ENCODE results near the gene NCAPD2. TPM values are rescaled to one million over a fixed set of nuclear protein-coding genes. Genes with fewer than 3 reads are reported as not detected.

Gene NCAPD2
- total and polyA plus RNA-seq, 2 of the 4 experiments (the other 2 are of a cell fraction) = 35.6 to 57.9 TPM

DNA sequence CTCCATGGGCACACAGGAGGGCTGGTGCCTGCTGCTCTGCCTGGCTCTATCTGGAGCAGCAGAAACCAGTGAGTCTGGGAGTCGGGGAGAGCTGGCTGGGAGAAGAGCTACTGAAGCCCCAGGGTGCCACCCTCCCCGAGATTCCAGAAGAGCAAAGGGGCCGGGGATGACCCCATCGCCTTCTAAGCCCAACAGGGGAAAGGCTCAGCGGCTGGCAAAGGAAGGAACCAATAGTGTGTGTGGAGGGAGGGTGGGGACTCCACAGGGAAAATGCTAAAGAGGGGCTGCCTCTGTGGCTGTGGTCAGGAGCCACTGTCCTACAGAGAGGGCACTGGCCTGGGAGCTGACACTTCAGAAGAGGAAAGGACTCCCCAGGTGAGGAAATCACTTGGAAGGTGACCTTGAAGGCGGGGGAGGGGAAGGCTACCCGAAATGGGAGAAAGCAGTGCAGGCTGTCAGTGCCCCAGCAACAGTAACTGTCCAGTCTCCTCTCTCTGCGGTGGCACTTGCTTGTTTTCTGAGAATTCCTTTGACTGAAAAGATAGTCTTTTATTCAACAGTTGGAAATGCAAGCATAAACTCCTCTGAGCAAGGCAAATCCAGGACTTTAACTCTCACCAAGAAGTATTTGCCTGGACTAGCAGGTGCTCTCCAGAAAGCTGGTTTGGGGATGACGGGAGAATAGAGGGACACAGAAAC, 41.5 kb upstream of the NCAPD2 start (continued):
- no peak for TF ChIP-seq MAFK (IDR thresholded peaks at IDR 0.05; ENCODE audit: low read depth, low read length)

DNA sequence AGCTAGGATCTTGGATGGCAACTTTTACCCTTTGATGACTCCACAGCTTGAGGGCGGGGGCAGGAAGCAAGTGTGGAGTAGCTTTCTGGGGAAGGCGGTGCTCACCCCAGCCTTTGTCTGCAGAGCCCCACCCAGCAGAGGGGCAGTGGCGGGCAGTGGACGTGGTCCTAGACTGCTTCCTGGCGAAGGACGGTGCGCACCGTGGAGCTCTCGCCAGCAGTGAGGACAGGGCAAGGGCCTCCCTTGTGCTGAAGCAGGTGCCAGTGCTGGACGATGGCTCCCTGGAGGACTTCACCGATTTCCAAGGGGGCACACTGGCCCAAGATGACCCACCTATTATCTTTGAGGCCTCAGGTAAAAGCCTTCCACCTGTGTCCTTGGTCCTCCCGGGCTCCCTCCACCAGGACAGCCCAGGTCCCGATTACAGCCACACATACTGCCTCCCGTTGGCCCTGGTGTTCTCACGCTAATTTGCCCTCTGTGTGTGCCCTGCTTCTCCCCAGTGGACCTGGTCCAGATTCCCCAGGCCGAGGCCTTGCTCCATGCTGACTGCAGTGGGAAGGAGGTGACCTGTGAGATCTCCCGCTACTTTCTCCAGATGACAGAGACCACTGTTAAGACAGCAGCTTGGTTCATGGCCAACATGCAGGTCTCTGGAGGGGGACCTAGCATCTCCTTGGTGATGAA, 40.8 kb upstream of the NCAPD2 start:
- Histone ChIP-seq H3K14ac (replicated peaks; ENCODE audit: low read depth, low read length) (peak overlapping the region; percentile 99), H3K9me1 (ENCODE audit: insufficient read depth, low read length) (peaks cover 20% of the 10 kb centered on the region), H2AFZ (replicated peaks; ENCODE audit: low read length, poor library complexity) (peak overlapping the region; percentile 95), H3K4me3 (ENCODE audit: insufficient read depth, low read depth, low read length) (no peak overlapping the region), H4K8ac (ENCODE audit: low read depth in 2 of 2, low read length in 2 of 2) (peak overlapping the region; percentile 94 to 100; a peak in 3 of 4 replicates), H4K91ac (ENCODE audit: insufficient read depth, low read depth, low read length) (peak overlapping the region; percentile 99), H3K9me3 (ENCODE audit: control insufficient read depth, insufficient read depth, low read length) (no peaks in the 10 kb centered on the region), H2AK5ac (ENCODE audit: low read depth, low read length) (peak overlapping the region; percentile 99), H3K9ac (ENCODE audit: low read depth, low read length) (no peak overlapping the region), H4K5ac (ENCODE audit: low read depth, low read length) (peak overlapping the region; percentile 99; the same call in 1 of the 2 replicates), H2BK5ac (ENCODE audit: low read depth, low read length, poor library complexity, severe bottlenecking) (peak overlapping the region; percentile 22), H2BK120ac (ENCODE audit: low read depth, low read length) (peak overlapping the region; percentile 95; the same call in 1 of the 2 replicates), H2BK20ac (ENCODE audit: low read depth, low read length) (peak overlapping the region; percentile 64), H3K56ac (ENCODE audit: extremely low read depth, insufficient read depth, low read length) (no peak overlapping the region), H2AK9ac (replicated peaks; ENCODE audit: low read depth, low read length, poor library complexity) (peak overlapping the region; percentile 98), H3K18ac (ENCODE audit: low read depth, low read length) (no peak overlapping the region), H3K27ac (ENCODE audit: insufficient read depth, low read length) (peak overlapping the region; percentile 98; the same call in 1 of the 2 replicates), H3K4me2 (ENCODE audit: low read depth, low read length) (peak overlapping the region; percentile 87; the same call in 1 of the 2 replicates), H3K23ac (ENCODE audit: low read depth, low read length) (peak overlapping the region; percentile 99; the same call in 1 of the 2 replicates), H3K4me1 (ENCODE audit: control insufficient read depth, insufficient read depth, low read length) (peaks cover 16% of the 10 kb centered on the region), H2BK15ac (ENCODE audit: low read depth, low read length) (no peak overlapping the region; the same call in 2 of the 3 replicates), H3K79me1 (ENCODE audit: low read depth in 1 of 2, low read length in 2 of 2) (peaks cover 16 to 37% of the 10 kb centered on the region in 2 experiments), H4K20me1 (ENCODE audit: insufficient read depth, low read length) (no peaks in the 10 kb centered on the region), H3K36me3 (ENCODE audit: control insufficient read depth, insufficient read depth, low read length) (peaks cover 9% of the 10 kb centered on the region), H3K27me3 (ENCODE audit: control insufficient read depth, insufficient read depth, low read length) (no peaks in the 10 kb centered on the region), H3K4ac (ENCODE audit: low read depth, low read length) (peak overlapping the region; percentile 100)
- no TSS peak for BruUV-seq (replicated peaks)
- DNase-seq (no peak), ATAC-seq (ENCODE audit: low read depth) (no peak)
- in situ Hi-C loops (cut with MboI; ENCODE audit: low sequenced_read_pairs) = loop anchor here (25.0 kb wide), 1 partner anchor 266 kb away; no protein-coding TSS in a partner anchor
- 91% methylated on average over 7 of the region's 17 CpGs; no CpG with 5 or more reads in 1 of the 2 experiments for WGBS, 2 experiments (ENCODE audit: extremely low coverage in 2 of 2, insufficient read length in 1 of 2)
- intact Hi-C loops (cut with micrococcal nuclease) = no loop called here
- TF ChIP-seq, protein P1, sequence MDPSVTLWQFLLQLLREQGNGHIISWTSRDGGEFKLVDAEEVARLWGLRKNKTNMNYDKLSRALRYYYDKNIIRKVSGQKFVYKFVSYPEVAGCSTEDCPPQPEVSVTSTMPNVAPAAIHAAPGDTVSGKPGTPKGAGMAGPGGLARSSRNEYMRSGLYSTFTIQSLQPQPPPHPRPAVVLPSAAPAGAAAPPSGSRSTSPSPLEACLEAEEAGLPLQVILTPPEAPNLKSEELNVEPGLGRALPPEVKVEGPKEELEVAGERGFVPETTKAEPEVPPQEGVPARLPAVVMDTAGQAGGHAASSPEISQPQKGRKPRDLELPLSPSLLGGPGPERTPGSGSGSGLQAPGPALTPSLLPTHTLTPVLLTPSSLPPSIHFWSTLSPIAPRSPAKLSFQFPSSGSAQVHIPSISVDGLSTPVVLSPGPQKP (IDR thresholded peaks at IDR 0.05; ENCODE audit: borderline replicate concordance, low read depth, low read length) = no peak
- TF ChIP-seq RAD21 (IDR thresholded peaks at IDR 0.05; ENCODE audit: low read length) (no peak), RCOR1 (IDR thresholded peaks at IDR 0.05; ENCODE audit: insufficient replicate concordance, low read length) (no peak), SMC3 (IDR thresholded peaks at IDR 0.05; ENCODE audit: low read depth, low read length) (no peak)
- TF ChIP-seq, protein P2, sequence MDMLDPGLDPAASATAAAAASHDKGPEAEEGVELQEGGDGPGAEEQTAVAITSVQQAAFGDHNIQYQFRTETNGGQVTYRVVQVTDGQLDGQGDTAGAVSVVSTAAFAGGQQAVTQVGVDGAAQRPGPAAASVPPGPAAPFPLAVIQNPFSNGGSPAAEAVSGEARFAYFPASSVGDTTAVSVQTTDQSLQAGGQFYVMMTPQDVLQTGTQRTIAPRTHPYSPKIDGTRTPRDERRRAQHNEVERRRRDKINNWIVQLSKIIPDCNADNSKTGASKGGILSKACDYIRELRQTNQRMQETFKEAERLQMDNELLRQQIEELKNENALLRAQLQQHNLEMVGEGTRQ (IDR thresholded peaks at IDR 0.05; ENCODE audit: low read depth, low read length) = no peak
- ChIA-PET POLR2A (ENCODE audit: unreplicated experiment) (no interaction called here), CTCF (interaction anchor here (0.5 kb wide), 1 partner anchor 246 kb away, joined by 3 read pairs; no protein-coding TSS in a partner anchor)
- dilution Hi-C loops (cut with HindIII; ENCODE audit: low sequenced_read_pairs, unreplicated experiment) = no loop called here
